Stromal cell of bone marrow (primary cell): ENCODE results near the gene RASSF1.
A peak's percentile ranks its signal among the peaks of the same experiment; 100 is the strongest.

Source experiments
- DNase-seq: peaks from one replicate; pipeline ENCODE4 v3.0.0-alpha.2; 2012; ENCODE audit warnings: low read depth

RASSF1 gene

DNA sequence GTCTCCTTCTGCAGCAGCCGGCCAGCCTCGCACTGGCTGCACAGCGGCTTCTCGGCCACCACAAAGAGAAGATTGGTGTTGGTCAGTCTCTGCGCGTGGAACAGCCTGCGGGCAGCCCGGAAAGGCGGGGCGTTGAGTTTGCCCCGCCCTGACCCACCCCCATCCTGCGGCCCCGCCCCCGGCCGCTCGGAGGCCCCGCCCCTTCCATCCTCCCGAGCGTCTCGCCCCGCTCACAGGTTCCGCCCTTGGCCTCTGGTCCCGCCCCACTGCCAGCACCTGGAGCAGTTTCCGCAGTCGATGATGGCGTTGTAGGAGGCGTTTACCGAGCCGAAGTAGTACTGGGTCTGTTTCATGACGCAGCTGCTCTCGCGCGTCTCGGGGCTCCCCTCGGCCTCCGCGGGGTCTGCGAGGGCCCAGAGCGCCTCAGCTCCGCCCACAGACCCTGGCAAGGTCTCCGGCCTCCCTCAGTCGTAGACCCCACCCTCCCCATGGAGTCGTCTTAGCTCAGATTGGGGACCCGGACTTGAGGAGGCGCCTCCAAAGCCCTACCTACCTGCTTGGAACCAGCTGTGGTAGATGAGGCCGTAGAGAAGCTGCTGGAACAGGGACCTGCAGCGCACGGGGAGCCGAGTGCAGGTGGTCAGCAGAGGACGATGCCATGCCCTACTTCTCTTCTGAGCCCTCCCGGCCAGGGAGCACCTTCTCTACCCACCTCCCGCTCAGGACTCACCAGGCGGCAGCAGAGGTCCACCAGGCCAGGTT is 24.6 kb upstream of the RASSF1 start:
- DNase-seq, result peak; percentile 25

DNA sequence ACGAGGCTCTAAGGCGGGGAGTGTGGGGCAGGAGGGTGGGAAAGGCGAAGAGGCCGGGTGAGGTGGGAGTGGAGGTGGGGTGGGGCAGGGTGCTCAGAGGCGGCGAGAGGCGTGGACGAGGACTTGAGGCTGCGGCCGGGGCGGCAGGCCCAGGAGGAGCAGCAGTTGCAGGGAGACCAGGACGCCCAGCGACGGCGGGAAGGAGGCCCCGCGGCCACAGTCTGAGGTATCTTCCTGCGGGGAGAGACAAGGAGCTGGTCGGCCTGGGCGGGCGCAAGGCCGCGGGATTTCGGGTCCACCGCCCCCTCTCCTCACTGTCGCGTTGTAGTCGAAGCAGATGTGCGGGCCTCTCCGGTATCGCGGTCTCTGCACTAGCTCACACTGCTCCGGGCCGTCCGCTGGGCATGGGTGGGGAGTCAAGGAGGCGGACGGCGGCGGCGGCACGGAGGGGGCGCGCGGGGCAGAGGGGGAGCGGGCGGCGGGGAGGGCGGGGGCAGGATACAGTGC is 24.0 kb upstream of the RASSF1 start:
- DNase-seq, result no peak

- no peak for DNase-seq
These were observed 19.1 kb upstream of the RASSF1 start for GRCh38 chr3:50359760-50360110.

GRCh38 chr3:50358911-50359759 is 18.5 kb upstream of the RASSF1 start, which contains the start of gene TMEM115:
Gene TMEM115, minus strand, starts transcription at chr3:50359521. Its CDS starts 458 bp downstream, at chr3:50359063.
- DNase-seq, result peak; percentile 99

DNA sequence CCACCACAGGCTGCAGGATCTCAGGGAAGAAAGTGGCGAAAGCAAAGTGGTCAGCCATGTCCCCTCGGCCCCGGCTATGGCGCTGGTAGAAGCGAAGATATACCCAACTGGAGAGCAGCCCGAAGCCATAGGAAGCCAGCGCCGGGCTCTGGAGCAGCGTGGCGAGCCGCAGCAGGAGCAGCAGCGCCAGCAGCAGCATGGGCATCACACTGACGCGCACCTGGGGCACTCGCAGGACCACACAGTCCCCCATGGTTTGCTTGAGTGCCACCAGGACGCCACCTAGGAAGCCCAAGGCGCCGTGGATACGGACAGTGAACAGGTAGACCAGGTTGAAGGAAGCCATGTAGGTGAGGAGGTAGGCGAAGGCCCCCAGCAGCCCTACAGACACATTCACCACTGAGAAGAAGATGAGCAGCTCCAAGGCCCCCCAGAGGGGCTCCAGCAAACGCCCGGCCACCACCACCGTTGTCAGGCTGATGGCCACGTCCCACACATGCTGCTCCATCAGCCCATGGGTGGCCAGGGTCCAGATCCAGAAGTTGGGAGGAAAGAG is 17.8 kb upstream of the RASSF1 start:
- DNase-seq, result no peak

DNA sequence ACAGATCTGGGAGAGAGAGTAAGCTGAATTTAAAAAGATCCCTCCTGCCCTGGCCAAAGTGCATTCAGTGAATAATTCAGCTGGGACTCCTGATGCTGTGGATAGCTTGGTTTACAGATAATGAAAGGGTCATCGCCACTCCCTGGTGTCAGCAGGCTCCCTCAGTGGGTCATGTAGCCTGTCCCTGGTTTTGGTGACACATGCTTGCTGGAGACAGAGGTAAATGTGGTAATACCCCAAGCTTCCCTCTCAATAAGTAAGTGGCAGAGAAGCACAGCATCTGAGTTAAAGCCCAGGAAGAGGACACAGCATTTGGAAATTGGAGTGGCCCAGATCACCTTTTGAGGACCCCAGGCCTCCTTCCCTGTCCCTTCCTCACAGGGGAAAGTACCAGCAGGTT is 16.8 kb upstream of the RASSF1 start:
- DNase-seq, result no peak

GRCh38 chr3:50356553-50356952 is 15.9 kb upstream of the RASSF1 start:
- DNase-seq, result no peak

DNA sequence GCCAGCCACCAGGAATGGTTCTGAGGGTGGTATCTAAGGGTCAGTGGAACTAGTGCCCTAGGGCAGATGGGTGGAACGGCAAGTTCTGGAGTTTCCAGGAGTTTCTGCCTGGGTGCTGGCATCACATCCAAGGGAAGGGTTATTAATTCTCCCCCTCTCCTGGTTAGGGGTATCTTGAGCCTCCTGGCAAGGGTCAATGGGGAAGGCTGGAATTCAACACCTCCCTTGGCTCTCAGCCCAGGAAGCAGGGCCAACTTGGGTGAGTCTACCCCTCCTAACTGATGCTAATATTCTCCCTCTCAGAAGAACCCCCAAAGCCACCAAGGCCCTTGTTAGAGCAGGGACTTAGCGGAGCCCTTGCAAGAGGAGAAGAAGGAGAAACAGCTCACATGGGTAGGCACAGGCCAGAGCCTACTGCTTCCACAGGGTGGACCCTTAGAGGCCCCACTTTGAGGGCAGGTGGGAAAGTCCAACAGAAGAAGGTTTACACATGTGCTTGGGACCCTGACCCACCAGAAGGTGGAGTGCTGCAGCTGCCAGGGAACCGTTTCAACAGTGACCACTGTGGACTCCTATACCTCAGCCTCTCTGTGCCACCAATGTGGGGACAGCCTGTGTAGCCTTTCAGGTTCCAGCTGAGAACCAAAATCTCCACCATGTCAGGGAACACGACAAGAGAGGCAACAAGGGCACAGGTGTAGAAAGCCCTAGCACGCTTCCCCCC is 15.4 kb upstream of the RASSF1 start:
- DNase-seq, result no peak

- no peak for DNase-seq
These were observed 14.2 kb upstream of the RASSF1 start for GRCh38 chr3:50354850-50355249.

DNA sequence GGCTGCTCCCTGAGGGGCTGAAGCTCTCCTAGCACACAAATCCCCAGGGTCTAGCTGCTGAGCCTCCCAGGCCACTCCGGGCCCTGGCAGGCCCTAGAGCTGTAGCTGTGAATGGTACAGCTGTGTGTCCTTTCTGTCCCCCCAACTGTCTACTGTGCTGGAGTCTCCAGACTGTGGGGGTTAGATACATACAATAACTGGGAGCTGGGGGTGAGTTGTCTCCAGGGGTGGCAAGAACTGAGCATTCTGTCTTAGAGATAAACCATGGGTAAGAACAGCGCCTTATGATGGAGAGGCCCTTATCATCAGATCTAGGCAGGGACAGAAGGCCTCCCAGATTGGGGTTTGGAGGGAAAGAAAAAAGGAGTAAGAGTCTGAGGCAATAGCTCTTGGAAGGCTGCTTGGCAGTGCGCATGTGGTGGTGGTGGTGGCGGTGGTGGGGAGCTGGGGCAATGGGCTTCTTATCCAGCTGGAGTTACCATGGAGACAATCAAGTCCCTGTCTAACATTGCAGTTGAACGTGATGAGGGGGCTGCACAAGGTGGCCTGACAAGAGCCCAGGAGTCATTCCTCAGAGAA is 13.6 kb upstream of the RASSF1 start:
- DNase-seq, result no peak

DNA sequence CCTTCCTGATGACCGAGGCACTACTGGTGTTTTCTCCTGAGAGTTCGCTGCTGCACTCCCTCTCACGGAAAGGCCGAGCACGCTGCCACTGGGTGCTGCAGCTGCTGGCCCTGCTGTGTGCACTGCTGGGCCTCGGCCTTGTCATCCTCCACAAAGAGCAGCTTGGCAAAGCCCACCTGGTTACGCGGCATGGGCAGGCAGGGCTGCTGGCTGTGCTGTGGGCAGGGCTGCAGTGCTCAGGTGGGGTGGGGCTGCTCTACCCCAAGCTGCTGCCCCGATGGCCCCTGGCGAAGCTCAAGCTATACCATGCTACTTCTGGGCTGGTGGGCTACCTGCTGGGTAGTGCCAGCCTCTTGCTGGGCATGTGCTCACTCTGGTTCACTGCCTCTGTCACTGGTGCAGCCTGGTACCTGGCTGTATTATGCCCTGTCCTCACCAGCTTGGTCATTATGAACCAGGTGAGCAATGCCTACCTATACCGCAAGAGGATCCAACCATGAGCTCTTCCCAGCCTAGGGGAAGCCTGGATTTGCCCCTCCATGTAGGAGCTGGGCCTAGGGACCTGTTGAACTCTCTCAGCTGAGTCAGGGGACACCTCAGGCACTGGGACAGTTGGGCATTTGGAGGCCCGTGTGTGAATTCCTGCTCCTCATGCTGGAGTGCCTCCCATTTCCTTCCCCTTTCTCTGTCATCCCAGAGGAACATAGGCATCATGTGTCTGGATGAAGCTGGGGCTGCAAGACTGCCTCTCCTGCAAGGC is 12.8 kb upstream of the RASSF1 start:
- no peak for DNase-seq

- DNase-seq, result no peak
These were observed 12.1 kb upstream of the RASSF1 start for GRCh38 chr3:50352781-50353180.

DNA sequence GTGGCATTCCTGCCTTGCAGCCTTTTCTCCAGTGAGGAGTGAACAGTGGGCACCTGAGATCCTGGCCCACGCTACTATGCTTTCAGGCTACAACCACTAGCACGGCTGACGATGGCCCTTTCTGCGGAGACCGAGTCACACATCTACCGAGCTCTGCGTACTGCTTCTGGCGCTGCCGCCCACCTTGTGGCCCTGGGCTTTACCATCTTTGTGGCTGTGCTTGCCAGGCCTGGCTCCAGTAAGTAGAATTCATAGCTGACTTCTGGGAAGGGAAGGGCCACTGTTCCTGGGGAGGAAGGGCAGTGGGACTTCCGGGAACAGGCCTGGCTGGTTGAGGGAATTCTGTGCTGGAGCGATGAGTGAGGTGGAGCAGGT is 10.7 kb upstream of the RASSF1 start:
- no peak for DNase-seq

DNA sequence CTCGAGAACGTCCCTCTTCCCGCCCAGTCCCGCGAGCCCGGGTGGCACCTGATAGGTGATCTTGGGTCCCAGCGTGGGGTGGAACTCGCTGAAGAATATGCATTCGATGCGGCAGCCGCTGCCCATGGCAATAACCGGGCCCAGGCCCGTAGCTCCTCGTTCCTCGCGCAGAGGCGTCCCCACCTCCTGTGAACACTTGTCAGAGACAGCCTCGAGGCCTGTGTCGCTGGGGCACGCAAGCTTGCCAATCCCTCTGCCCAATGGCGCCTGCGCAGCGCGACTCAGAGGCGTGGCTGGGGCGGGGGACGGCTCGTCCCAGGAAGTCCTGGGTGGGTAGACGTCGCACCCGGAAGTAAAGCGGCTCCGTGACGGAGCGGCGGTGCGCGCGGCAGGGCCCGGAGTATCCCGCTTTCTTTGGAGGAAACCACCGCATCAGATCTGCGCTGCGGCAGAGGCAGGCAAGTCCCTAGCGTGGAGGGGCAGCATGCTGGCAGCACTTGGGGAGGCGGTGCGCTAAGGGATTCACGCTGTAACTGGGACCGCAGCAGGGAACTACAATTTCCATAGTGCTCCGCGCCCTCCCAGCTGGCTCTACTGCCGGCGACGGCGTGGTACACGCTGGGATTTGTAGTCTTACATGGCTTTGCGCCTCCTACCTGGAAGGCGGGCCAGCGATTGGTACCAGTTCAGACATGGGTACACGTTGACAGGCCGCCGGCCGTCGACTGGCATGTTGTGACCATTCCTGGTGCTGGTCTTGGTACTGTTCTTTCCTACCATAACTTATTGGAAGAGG is 10.1 kb upstream of the RASSF1 start, which contains the start of the genes CYB561D2 and NPRL2:
TSS of gene CYB561D2 (plus strand) at position 336 of the 796 bp plus-strand sequence. CDS start 572 bp downstream, outside the sequence.
TSS of gene NPRL2 (minus strand) at position 249 of the 796 bp plus-strand sequence. CDS start at position 126, 123 bp downstream.
- DNase-seq, result peak; percentile 87

GRCh38 chr3:50350213-50350526 is 9.5 kb upstream of the RASSF1 start:
- DNase-seq, result no peak

- no peak for DNase-seq
These were observed 6.7 kb upstream of the RASSF1 start for GRCh38 chr3:50347187-50347813.

GRCh38 chr3:50345586-50346234 is 5.1 kb upstream of the RASSF1 start, which contains the start of gene ZMYND10:
Gene ZMYND10, minus strand, starts transcription at chr3:50345732. Its CDS starts 153 bp downstream, at chr3:50345579.
- no peak for DNase-seq

DNA sequence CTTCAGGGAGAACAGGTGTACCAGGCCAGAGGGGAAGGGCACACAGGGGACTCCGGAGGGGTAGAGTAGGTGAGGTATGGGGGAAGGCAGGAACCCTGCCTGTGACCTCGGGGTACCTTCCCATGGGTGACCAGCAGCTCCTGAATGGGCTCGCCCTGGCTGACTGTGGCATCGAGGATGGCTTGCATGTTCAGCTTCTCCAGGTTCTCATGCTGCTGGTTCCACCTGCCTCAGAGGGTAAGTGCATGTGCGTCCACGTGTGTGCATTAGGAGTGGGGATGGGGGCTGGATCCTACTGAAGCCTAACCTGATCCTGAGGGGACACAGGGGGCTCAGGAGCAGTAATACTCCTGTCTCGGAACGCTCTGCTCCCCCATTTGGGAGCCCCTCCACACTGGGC is 4.4 kb upstream of the RASSF1 start:
- DNase-seq, result no peak
